H1 (cell line): ENCODE results near the gene DDR2.

Source experiments
- CTCF ChIP-seq, 3 experiments: IDR thresholded peaks; 1 replicate in 2 of 3; 2 replicates in 1 of 3; pipeline versions ENCODE4 v1.5.1 to v1.6.1; 2011; ENCODE audit warnings: low read length in 3 of 3, mild to moderate bottlenecking in 3 of 3, inconsistent platforms in 2 of 3, low read depth in 1 of 3, moderate library complexity in 1 of 3; ENCODE audit not compliant: insufficient read depth in 1 of 3; ENCODE audit errors: control extremely low read depth in 1 of 3
- TF ChIP-seq, protein P1 (sequence below): IDR thresholded peaks from 2 replicates; pipeline ENCODE4 v1.6.1; 2012; ENCODE audit warnings: inconsistent platforms

GRCh38 chr1:162710345-162710744 is 78.1 kb downstream of the DDR2 start:
- no peak for TF ChIP-seq CTCF (IDR thresholded peaks at IDR 0.05; ENCODE audit: control extremely low read depth in 1 of 3, insufficient read depth in 1 of 3, low read depth in 1 of 3, low read length in 3 of 3)
- TF ChIP-seq, protein P1, sequence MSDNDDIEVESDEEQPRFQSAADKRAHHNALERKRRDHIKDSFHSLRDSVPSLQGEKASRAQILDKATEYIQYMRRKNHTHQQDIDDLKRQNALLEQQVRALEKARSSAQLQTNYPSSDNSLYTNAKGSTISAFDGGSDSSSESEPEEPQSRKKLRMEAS: no peak
